ENCODE data around the gene ABRAXAS1. TPM values are rescaled to one million over a fixed set of nuclear protein-coding genes. Genes with fewer than 3 reads are reported as not detected.

Gene ABRAXAS1
- total and polyA plus RNA-seq, 7 donors, result 5.8 to 29.6 (median 12.5) TPM

DNA sequence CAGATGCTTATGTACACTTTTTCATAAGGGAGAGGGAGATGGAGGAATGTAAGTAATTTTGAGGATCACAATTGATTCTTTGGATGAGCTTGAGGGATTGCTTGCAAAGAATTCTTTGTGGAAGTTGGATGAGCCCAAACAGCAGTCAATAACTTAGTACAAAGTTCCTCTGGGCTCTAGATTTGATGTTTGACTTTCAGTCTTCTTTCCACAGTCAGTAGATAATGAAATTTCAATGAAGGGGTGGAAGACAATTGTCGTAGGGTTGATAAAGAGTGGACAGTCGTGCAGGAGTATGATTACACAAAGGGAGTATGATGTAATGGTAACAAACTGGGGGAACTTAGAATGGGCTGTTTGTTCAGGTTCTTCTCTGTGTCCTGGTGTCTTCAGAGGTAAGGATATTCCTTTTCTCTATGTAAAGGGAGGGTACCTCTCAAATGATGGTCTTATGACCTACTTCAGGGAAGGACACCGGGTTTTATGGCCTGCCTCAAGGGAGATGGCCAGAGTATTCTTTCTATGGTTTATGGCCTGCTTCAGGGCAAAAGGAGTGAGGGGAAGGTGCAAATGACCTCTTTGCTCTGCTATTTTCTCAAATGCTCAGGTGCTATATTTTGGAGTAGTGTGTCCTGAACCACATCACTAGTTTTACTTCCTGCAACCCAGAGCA, 1.7 kb upstream of the ABRAXAS1 start:
- H3K36me3 ChIP-seq, result no peaks in the 10 kb centered on the region
- H3K4me3 ChIP-seq, result no peak overlapping the region
- TF ChIP-seq POLR2A (IDR thresholded peaks at IDR 0.05), result no peak
- no peak for TF ChIP-seq EP300 (IDR thresholded peaks at IDR 0.05)
- TF ChIP-seq POLR2AphosphoS5 (IDR thresholded peaks at IDR 0.05), result no peak
- TF ChIP-seq, protein P1, sequence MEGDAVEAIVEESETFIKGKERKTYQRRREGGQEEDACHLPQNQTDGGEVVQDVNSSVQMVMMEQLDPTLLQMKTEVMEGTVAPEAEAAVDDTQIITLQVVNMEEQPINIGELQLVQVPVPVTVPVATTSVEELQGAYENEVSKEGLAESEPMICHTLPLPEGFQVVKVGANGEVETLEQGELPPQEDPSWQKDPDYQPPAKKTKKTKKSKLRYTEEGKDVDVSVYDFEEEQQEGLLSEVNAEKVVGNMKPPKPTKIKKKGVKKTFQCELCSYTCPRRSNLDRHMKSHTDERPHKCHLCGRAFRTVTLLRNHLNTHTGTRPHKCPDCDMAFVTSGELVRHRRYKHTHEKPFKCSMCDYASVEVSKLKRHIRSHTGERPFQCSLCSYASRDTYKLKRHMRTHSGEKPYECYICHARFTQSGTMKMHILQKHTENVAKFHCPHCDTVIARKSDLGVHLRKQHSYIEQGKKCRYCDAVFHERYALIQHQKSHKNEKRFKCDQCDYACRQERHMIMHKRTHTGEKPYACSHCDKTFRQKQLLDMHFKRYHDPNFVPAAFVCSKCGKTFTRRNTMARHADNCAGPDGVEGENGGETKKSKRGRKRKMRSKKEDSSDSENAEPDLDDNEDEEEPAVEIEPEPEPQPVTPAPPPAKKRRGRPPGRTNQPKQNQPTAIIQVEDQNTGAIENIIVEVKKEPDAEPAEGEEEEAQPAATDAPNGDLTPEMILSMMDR (IDR thresholded peaks at IDR 0.05), result no peak
- H3K9me3 ChIP-seq, result no peaks in the 10 kb centered on the region
- intact Hi-C loops (cut with DNase I), result no loop called here
- peaks cover 0 to 15% (median 14%) of the 10 kb centered on the region in 4 donors for H3K4me1 ChIP-seq
- 78 to 84% methylated on average over 3 of the region's 3 CpGs for WGBS, 2 donors
- no peaks in the 10 kb centered on the region for H3K27me3 ChIP-seq
- no peak overlapping the region for H3K27ac ChIP-seq
- no peak for DNase-seq

DNA sequence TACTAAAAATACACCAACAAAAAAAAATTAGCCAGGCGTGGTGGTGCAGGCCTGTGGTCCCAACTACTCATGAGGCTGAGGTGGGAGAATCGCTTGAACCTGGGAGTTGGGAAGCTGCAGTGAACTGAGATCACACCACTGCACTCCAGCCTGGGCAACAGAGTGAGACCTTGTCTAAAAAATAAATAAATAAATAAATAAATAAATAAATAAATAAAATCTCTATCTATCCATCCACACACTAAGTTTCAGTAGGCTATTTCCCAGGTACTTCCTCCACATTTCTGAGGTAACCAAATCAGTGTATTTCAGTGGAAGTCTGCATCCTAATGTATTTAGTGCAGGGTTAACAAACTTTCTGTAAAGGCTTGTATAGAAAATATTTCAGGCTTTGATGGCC, 10.9 kb downstream of the ABRAXAS1 start:
- Histone ChIP-seq H3K9me3 (no peaks in the 10 kb centered on the region), H3K27me3 (no peaks in the 10 kb centered on the region), H3K4me1 (no peaks in the 10 kb centered on the region), H3K27ac (no peak overlapping the region), H3K36me3 (peaks cover 0 to 46% (median 4%) of the 10 kb centered on the region in 4 donors), H3K4me3 (no peak overlapping the region)
- TF ChIP-seq EP300 (IDR thresholded peaks at IDR 0.05) (no peak), POLR2AphosphoS5 (IDR thresholded peaks at IDR 0.05) (no peak), POLR2A (IDR thresholded peaks at IDR 0.05) (no peak)
- TF ChIP-seq, protein P1 (IDR thresholded peaks at IDR 0.05), result no peak
- WGBS, 2 donors, result 92 to 94% methylated on average over 2 of the region's 2 CpGs
- intact Hi-C loops (cut with DNase I), result no loop called here
- DNase-seq, result no peak

DNA sequence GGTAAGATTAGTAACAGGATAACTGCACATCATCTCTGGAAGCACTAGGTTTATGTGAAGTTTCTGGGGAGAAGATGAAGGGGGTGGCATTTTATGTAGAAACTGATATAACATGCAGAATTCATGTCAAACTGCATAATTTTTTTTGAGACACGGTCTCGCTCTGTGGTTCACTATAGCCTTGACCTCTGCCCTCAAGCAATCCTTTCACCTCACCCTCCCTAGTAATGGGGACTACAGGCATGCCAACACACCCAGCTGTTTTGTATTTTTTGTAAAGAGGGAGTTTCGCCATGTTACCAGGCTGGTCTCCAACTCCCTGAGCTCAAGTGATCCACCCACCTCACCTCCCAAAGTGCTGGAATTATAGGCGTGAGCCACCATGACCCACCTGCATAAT, 11.5 kb downstream of the ABRAXAS1 start:
- Histone ChIP-seq H3K4me1 (no peaks in the 10 kb centered on the region), H3K27ac (no peak overlapping the region), H3K36me3 (peaks cover 0 to 52% (median 10%) of the 10 kb centered on the region in 4 donors), H3K27me3 (no peaks in the 10 kb centered on the region), H3K4me3 (no peak overlapping the region), H3K9me3 (no peaks in the 10 kb centered on the region)
- DNase-seq, result no peak
- TF ChIP-seq POLR2AphosphoS5 (IDR thresholded peaks at IDR 0.05) (no peak), EP300 (IDR thresholded peaks at IDR 0.05) (no peak), POLR2A (IDR thresholded peaks at IDR 0.05) (no peak)
- TF ChIP-seq, protein P1 (IDR thresholded peaks at IDR 0.05), result no peak
- intact Hi-C loops (cut with DNase I), result no loop called here
- WGBS, 2 donors, result 84 to 87% methylated on average over 4 of the region's 4 CpGs

DNA sequence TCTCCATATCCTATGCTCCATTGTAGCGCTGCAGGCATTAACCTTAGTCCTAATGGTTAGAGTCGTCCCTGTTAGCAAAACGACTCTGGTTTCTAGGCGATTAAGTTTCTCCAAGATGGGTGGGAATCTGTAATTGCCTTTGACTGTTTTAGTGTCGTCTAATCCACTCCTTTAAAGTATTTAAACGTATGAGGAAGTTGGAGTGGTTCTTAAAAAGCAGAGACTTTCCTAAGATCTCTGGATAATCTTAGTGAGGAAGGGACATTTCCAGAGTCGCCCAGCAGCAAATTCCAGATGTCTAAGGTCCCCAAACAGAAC, 28.8 kb downstream of the ABRAXAS1 start:
- DNase-seq, result no peak
- Histone ChIP-seq H3K4me3 (peak overlapping the region; percentile 80 to 86 (median 84)), H3K27ac (peak overlapping the region; percentile 96 to 99 (median 98)), H3K27me3 (no peaks in the 10 kb centered on the region), H3K36me3 (peaks cover 0 to 59% (median 17%) of the 10 kb centered on the region in 4 donors), H3K4me1 (peaks cover 0 to 32% (median 22%) of the 10 kb centered on the region in 4 donors), H3K9me3 (no peaks in the 10 kb centered on the region)
- intact Hi-C loops (cut with DNase I), result loop anchor here (1.0 to 10.0 kb wide), 5 partner anchors 28 to 1081 kb away; partner anchors contain the start of gene HNRNPD
- TF ChIP-seq POLR2AphosphoS5 (IDR thresholded peaks at IDR 0.05) (no peak), POLR2A (IDR thresholded peaks at IDR 0.05) (no peak), EP300 (IDR thresholded peaks at IDR 0.05) (no peak)
- TF ChIP-seq, protein P1 (IDR thresholded peaks at IDR 0.05), result no peak
- WGBS, 2 donors, result 0% methylated on average over 7 of the region's 7 CpGs

All from sigmoid colon (tissue), 7 donors.